H1 (cell line): ENCODE measurements around the gene TLR5. TPM values are rescaled to one million over a fixed set of nuclear protein-coding genes. Genes with fewer than 3 reads are reported as not detected.

Source experiments
- CBX8 ChIP-seq: fragments of 300-800, 300-1000 bp; sonication (generic); IDR thresholded peaks from 2 replicates; pipeline ENCODE4 v1.7.1; 2016; ENCODE audit warnings: low read depth, low read length, borderline replicate concordance
- FOSL1 ChIP-seq: IDR thresholded peaks from 2 replicates; pipeline ENCODE4 v1.6.1; 2011; ENCODE audit warnings: mild to moderate bottlenecking, low read depth, low read length, moderate library complexity; ENCODE audit not compliant: insufficient read depth
- HDAC6 ChIP-seq: IDR thresholded peaks from one replicate; pipeline ENCODE4 v1.7.1; 2012; ENCODE audit warnings: low read depth, mild to moderate bottlenecking, inconsistent platforms, low read length, moderate library complexity
- SRF ChIP-seq: IDR thresholded peaks from 2 replicates; pipeline ENCODE4 v1.6.1; 2011; ENCODE audit warnings: mild to moderate bottlenecking, low read depth, low read length, moderate library complexity
- polyA plus RNA-seq, 7 experiments: library from polyadenylated mRNA; depleted of rRNA in 3 of 7; stranded (reverse) in 5 of 7; unstranded in 2 of 7; fragments of >200 nt in 5 of 7; fragments of 200-250 nt in 2 of 7; gene quantifications; 1 replicate in 5 of 7; 2 replicates in 1 of 7; 4 replicates in 1 of 7; pipeline versions ENCODE4 v1.2.1 to v1.2.3, GENCODE V29; 2011 to 2013; ENCODE audit warnings: missing spikeins in 2 of 7, mixed read lengths in 2 of 7
- total RNA-seq: library from RNA; stranded (reverse); fragmentation: NEBNext Ultra II Directional; extraction: Animal tissue kit (Norgen Biotek cat#: 25700); gene quantifications from 2 replicates; pipeline ENCODE4 v1.2.1, GENCODE V29; 2021
- TF ChIP-seq, protein P1 (sequence below): fragments of 300-600 bp; sonication (generic); IDR thresholded peaks from 2 replicates; pipeline ENCODE4 v1.7.1; 2012; ENCODE audit warnings: low read length, moderate library complexity, mild to moderate bottlenecking, inconsistent platforms; ENCODE audit not compliant: insufficient replicate concordance
- TF ChIP-seq, protein P2 (sequence below): IDR thresholded peaks from 2 replicates; pipeline ENCODE4 v1.6.1; 2011; ENCODE audit warnings: low read length, improper control_type of control experiment

Gene TLR5
- total and polyA plus RNA-seq, 2 of the 8 experiments (the other 6 are each of a cell fraction or from before 2014, with no cell fraction given): 0.35 to 0.74 TPM

DNA sequence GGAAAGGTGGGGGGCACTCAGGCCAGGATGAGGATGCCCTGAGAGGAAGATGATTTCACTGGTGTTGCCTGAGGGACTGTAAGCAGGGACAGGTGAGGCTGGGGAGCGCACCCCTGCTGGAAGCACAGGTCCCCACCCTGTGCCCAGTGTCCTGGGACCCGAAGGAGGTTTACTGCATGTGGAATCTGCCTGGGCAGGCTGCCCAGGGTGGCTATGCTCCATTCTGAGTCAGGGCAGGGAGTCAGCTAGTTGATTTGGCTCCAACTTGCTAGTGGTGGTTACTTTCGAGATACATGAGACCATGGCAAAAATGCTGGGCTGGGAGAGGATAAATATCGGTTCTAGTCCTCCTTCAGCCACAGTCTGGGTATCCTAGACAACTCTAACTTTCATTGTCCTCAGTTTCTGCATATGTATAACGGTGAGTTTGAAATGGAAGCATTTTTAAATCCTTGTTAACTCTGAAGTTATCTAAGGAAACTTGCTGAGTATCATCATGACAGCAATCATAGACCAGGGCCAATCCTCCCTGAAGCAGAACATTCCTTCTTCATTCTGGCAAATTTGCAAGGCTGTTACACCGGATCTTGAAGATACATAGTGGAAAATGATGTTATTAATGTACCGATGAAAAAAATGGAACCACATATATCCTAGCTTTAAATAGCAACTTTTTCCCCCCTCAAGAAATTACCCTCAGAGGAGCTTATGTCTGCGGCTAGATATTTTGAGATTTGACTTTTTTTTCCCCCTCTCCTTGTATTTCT lies 7.7 kb downstream of the TLR5 start (continued):
- TF ChIP-seq CBX8: no peak
- TF ChIP-seq, protein P1, sequence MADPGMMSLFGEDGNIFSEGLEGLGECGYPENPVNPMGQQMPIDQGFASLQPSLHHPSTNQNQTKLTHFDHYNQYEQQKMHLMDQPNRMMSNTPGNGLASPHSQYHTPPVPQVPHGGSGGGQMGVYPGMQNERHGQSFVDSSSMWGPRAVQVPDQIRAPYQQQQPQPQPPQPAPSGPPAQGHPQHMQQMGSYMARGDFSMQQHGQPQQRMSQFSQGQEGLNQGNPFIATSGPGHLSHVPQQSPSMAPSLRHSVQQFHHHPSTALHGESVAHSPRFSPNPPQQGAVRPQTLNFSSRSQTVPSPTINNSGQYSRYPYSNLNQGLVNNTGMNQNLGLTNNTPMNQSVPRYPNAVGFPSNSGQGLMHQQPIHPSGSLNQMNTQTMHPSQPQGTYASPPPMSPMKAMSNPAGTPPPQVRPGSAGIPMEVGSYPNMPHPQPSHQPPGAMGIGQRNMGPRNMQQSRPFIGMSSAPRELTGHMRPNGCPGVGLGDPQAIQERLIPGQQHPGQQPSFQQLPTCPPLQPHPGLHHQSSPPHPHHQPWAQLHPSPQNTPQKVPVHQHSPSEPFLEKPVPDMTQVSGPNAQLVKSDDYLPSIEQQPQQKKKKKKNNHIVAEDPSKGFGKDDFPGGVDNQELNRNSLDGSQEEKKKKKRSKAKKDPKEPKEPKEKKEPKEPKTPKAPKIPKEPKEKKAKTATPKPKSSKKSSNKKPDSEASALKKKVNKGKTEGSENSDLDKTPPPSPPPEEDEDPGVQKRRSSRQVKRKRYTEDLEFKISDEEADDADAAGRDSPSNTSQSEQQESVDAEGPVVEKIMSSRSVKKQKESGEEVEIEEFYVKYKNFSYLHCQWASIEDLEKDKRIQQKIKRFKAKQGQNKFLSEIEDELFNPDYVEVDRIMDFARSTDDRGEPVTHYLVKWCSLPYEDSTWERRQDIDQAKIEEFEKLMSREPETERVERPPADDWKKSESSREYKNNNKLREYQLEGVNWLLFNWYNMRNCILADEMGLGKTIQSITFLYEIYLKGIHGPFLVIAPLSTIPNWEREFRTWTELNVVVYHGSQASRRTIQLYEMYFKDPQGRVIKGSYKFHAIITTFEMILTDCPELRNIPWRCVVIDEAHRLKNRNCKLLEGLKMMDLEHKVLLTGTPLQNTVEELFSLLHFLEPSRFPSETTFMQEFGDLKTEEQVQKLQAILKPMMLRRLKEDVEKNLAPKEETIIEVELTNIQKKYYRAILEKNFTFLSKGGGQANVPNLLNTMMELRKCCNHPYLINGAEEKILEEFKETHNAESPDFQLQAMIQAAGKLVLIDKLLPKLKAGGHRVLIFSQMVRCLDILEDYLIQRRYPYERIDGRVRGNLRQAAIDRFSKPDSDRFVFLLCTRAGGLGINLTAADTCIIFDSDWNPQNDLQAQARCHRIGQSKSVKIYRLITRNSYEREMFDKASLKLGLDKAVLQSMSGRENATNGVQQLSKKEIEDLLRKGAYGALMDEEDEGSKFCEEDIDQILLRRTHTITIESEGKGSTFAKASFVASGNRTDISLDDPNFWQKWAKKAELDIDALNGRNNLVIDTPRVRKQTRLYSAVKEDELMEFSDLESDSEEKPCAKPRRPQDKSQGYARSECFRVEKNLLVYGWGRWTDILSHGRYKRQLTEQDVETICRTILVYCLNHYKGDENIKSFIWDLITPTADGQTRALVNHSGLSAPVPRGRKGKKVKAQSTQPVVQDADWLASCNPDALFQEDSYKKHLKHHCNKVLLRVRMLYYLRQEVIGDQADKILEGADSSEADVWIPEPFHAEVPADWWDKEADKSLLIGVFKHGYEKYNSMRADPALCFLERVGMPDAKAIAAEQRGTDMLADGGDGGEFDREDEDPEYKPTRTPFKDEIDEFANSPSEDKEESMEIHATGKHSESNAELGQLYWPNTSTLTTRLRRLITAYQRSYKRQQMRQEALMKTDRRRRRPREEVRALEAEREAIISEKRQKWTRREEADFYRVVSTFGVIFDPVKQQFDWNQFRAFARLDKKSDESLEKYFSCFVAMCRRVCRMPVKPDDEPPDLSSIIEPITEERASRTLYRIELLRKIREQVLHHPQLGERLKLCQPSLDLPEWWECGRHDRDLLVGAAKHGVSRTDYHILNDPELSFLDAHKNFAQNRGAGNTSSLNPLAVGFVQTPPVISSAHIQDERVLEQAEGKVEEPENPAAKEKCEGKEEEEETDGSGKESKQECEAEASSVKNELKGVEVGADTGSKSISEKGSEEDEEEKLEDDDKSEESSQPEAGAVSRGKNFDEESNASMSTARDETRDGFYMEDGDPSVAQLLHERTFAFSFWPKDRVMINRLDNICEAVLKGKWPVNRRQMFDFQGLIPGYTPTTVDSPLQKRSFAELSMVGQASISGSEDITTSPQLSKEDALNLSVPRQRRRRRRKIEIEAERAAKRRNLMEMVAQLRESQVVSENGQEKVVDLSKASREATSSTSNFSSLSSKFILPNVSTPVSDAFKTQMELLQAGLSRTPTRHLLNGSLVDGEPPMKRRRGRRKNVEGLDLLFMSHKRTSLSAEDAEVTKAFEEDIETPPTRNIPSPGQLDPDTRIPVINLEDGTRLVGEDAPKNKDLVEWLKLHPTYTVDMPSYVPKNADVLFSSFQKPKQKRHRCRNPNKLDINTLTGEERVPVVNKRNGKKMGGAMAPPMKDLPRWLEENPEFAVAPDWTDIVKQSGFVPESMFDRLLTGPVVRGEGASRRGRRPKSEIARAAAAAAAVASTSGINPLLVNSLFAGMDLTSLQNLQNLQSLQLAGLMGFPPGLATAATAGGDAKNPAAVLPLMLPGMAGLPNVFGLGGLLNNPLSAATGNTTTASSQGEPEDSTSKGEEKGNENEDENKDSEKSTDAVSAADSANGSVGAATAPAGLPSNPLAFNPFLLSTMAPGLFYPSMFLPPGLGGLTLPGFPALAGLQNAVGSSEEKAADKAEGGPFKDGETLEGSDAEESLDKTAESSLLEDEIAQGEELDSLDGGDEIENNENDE: no peak
- TF ChIP-seq, protein P2, sequence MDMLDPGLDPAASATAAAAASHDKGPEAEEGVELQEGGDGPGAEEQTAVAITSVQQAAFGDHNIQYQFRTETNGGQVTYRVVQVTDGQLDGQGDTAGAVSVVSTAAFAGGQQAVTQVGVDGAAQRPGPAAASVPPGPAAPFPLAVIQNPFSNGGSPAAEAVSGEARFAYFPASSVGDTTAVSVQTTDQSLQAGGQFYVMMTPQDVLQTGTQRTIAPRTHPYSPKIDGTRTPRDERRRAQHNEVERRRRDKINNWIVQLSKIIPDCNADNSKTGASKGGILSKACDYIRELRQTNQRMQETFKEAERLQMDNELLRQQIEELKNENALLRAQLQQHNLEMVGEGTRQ: no peak
- TF ChIP-seq HDAC6: no peak
- no peak for TF ChIP-seq FOSL1
- no peak for TF ChIP-seq SRF
